Activated CD8-positive, alpha-beta memory T cell treated with anti-CD3 and anti-CD28 coated beads, Interleukin-2, amount 10 ng/mL, durations not matched to agents 7 days and 5 days (primary cell): ENCODE results near the gene BEND7. TPM values are rescaled to one million over a fixed set of nuclear protein-coding genes. Genes with fewer than 3 reads are reported as not detected.
"Not testable (repeated sequence)": the region's sequence is repeated elsewhere in the genome, so short reads cannot be mapped to it uniquely, and the experiment has no call there.

Experiments
- ATAC-seq: fragments of 150-1000 bp; cut with Tn5 transposase; one replicate; pipeline ENCODE4 v1.10.0; 2021; ENCODE audit warnings: moderate library complexity
- CTCF ChIA-PET: fragments of 350-600 bp; sonication (Branson Sonifier 250); formaldehyde crosslinking; loops from one replicate; lab custom pipeline; 2021; ENCODE audit warnings: antibody characterized with exemption; lab: Charles Lee
- DNase-seq: peaks from one replicate; pipeline ENCODE4 v3.0.0-alpha.2; 2020
- H3K27ac Mint-ChIP-seq: one replicate; pipeline ENCODE4 v1.8.0; 2021; ENCODE audit warnings: mild to moderate bottlenecking, mixed read lengths
- H3K27me3 Mint-ChIP-seq: one replicate; pipeline ENCODE4 v1.8.0; 2021; ENCODE audit warnings: mixed read lengths
- H3K36me3 Mint-ChIP-seq: one replicate; pipeline ENCODE4 v1.8.0; 2021; ENCODE audit warnings: mild to moderate bottlenecking, mixed read lengths
- H3K4me1 Mint-ChIP-seq: one replicate; pipeline ENCODE4 v1.8.0; 2021; ENCODE audit warnings: mixed read lengths
- H3K4me3 Mint-ChIP-seq: one replicate; pipeline ENCODE4 v1.8.0; 2021; ENCODE audit warnings: mild to moderate bottlenecking, moderate library complexity, mixed read lengths
- H3K9me3 Mint-ChIP-seq: one replicate; pipeline ENCODE4 v1.8.0; 2022; ENCODE audit warnings: low read depth, mixed read lengths
- total RNA-seq, 2 experiments: library from RNA; stranded (reverse); gene quantifications; one replicate each; pipeline ENCODE4 v1.2.3, GENCODE V29; 2021

BEND7 gene
- total RNA-seq, 2 experiments from 2014 or later, result not detected

GRCh38 chr10:13417459-13418126, 111.2 kb downstream of the BEND7 start:
- ATAC-seq, result no peak
- no peaks in the 10 kb centered on the region for H3K36me3 Mint-ChIP-seq
- no peaks in the 10 kb centered on the region for H3K9me3 Mint-ChIP-seq
- no peak overlapping the region for H3K4me3 Mint-ChIP-seq
- H3K27me3 Mint-ChIP-seq, result no peaks in the 10 kb centered on the region
- CTCF ChIA-PET, result no interaction called here
- no peak overlapping the region for H3K27ac Mint-ChIP-seq
- no peaks in the 10 kb centered on the region for H3K4me1 Mint-ChIP-seq
- DNase-seq, result no peak

GRCh38 chr10:13416760-13417159, 112.1 kb downstream of the BEND7 start:
- Mint-ChIP-seq H3K36me3 (no peaks in the 10 kb centered on the region), H3K27me3 (peaks cover 2% of the 10 kb centered on the region), H3K27ac (no peak overlapping the region), H3K4me1 (no peaks in the 10 kb centered on the region), H3K4me3 (no peak overlapping the region), H3K9me3 (no peaks in the 10 kb centered on the region)
- DNase-seq, result no peak
- CTCF ChIA-PET, result no interaction called here
- ATAC-seq, result no peak

- Mint-ChIP-seq H3K4me3 (no peak overlapping the region), H3K36me3 (no peaks in the 10 kb centered on the region), H3K27me3 (peaks cover 2% of the 10 kb centered on the region), H3K27ac (no peak overlapping the region), H3K4me1 (no peaks in the 10 kb centered on the region), H3K9me3 (no peaks in the 10 kb centered on the region)
- no peak for ATAC-seq
- no peak for DNase-seq
- CTCF ChIA-PET, result interaction anchor here (1.3 kb wide), 1 partner anchor 25 kb away, joined by 3 read pairs; no protein-coding TSS in a partner anchor
These were observed 114.0 kb downstream of the BEND7 start for GRCh38 chr10:13414855-13415254.

GRCh38 chr10:13414137-13414536, 114.7 kb downstream of the BEND7 start:
- H3K4me1 Mint-ChIP-seq, result no peaks in the 10 kb centered on the region
- CTCF ChIA-PET, result no interaction called here
- H3K4me3 Mint-ChIP-seq, result no peak overlapping the region
- H3K27me3 Mint-ChIP-seq, result peaks cover 2% of the 10 kb centered on the region
- no peaks in the 10 kb centered on the region for H3K9me3 Mint-ChIP-seq
- no peak overlapping the region for H3K27ac Mint-ChIP-seq
- no peaks in the 10 kb centered on the region for H3K36me3 Mint-ChIP-seq
- DNase-seq (no peak), ATAC-seq (no peak)

- CTCF ChIA-PET, result no interaction called here
These were observed 115.9 kb downstream of the BEND7 start for GRCh38 chr10:13412894-13413293.

GRCh38 chr10:13404791-13405190, 124.0 kb downstream of the BEND7 start:
- DNase-seq (no peak), ATAC-seq (no peak)
- Mint-ChIP-seq H3K4me3 (no peak overlapping the region), H3K27ac (no peak overlapping the region), H3K27me3 (peaks cover 8% of the 10 kb centered on the region), H3K4me1 (no peaks in the 10 kb centered on the region), H3K9me3 (no peaks in the 10 kb centered on the region), H3K36me3 (no peaks in the 10 kb centered on the region)
- CTCF ChIA-PET, result no interaction called here

More at GRCh38 chr10:13412894-13413293, 115.9 kb downstream of the BEND7 start:
- H3K36me3 Mint-ChIP-seq, result no peaks in the 10 kb centered on the region
- H3K27ac Mint-ChIP-seq, result no peak overlapping the region
- H3K27me3 Mint-ChIP-seq, result peaks cover 2% of the 10 kb centered on the region
- no peaks in the 10 kb centered on the region for H3K4me1 Mint-ChIP-seq
- no peak for ATAC-seq
- no peak for DNase-seq
- no peak overlapping the region for H3K4me3 Mint-ChIP-seq
- no peaks in the 10 kb centered on the region for H3K9me3 Mint-ChIP-seq

GRCh38 chr10:13404305-13404759, 124.5 kb downstream of the BEND7 start:
- Mint-ChIP-seq H3K27ac (no peak overlapping the region), H3K36me3 (no peaks in the 10 kb centered on the region), H3K4me3 (no peak overlapping the region), H3K27me3 (peaks cover 11% of the 10 kb centered on the region), H3K9me3 (no peaks in the 10 kb centered on the region), H3K4me1 (no peaks in the 10 kb centered on the region)
- CTCF ChIA-PET, result no interaction called here
- ATAC-seq, result no peak
- DNase-seq, result no peak

- not testable (repeated sequence) for DNase-seq, H3K4me1 Mint-ChIP-seq, H3K9me3 Mint-ChIP-seq, ATAC-seq, H3K36me3 Mint-ChIP-seq, H3K4me3 Mint-ChIP-seq, H3K27ac Mint-ChIP-seq
- CTCF ChIA-PET, result interaction anchor here (0.7 kb wide), 1 partner anchor 534 kb away, joined by 3 read pairs; no protein-coding TSS in a partner anchor
- H3K27me3 Mint-ChIP-seq, result peaks cover 11% of the 10 kb centered on the region
These were observed 125.4 kb downstream of the BEND7 start for GRCh38 chr10:13403426-13403825.

GRCh38 chr10:13402021-13402420, 126.8 kb downstream of the BEND7 start:
- Mint-ChIP-seq H3K4me3 (no peak overlapping the region), H3K27ac (no peak overlapping the region), H3K9me3 (no peaks in the 10 kb centered on the region), H3K4me1 (no peaks in the 10 kb centered on the region), H3K36me3 (no peaks in the 10 kb centered on the region), H3K27me3 (peaks cover 6% of the 10 kb centered on the region)
- ATAC-seq (no peak), DNase-seq (no peak)
- CTCF ChIA-PET, result no interaction called here

- DNase-seq, result no peak
- Mint-ChIP-seq H3K36me3 (no peaks in the 10 kb centered on the region), H3K27me3 (peaks cover 5% of the 10 kb centered on the region), H3K9me3 (no peaks in the 10 kb centered on the region), H3K27ac (no peak overlapping the region), H3K4me3 (no peak overlapping the region), H3K4me1 (no peaks in the 10 kb centered on the region)
- ATAC-seq, result no peak
- CTCF ChIA-PET, result no interaction called here
These were observed 127.7 kb downstream of the BEND7 start for GRCh38 chr10:13401142-13401541.

- ATAC-seq (no peak), DNase-seq (no peak)
- no peaks in the 10 kb centered on the region for H3K9me3 Mint-ChIP-seq
- H3K4me3 Mint-ChIP-seq, result no peak overlapping the region
- H3K36me3 Mint-ChIP-seq, result no peaks in the 10 kb centered on the region
- H3K27ac Mint-ChIP-seq, result no peak overlapping the region
- CTCF ChIA-PET, result no interaction called here
- no peaks in the 10 kb centered on the region for H3K4me1 Mint-ChIP-seq
- H3K27me3 Mint-ChIP-seq, result peaks cover 5% of the 10 kb centered on the region
These were observed 128.4 kb downstream of the BEND7 start for GRCh38 chr10:13400196-13400965.

- H3K27me3 Mint-ChIP-seq, result peaks cover 5% of the 10 kb centered on the region
- ATAC-seq (no peak), DNase-seq (no peak)
- H3K27ac Mint-ChIP-seq, result no peak overlapping the region
- CTCF ChIA-PET, result no interaction called here
- no peaks in the 10 kb centered on the region for H3K9me3 Mint-ChIP-seq
- no peaks in the 10 kb centered on the region for H3K4me1 Mint-ChIP-seq
- no peaks in the 10 kb centered on the region for H3K36me3 Mint-ChIP-seq
- no peak overlapping the region for H3K4me3 Mint-ChIP-seq
These were observed 129.1 kb downstream of the BEND7 start for GRCh38 chr10:13399752-13400151.

- no peak overlapping the region for H3K27ac Mint-ChIP-seq
These were observed 129.6 kb downstream of the BEND7 start for GRCh38 chr10:13399236-13399635.

GRCh38 chr10:13397052-13397451, 131.8 kb downstream of the BEND7 start:
- no peaks in the 10 kb centered on the region for H3K9me3 Mint-ChIP-seq
- H3K36me3 Mint-ChIP-seq, result no peaks in the 10 kb centered on the region
- peaks cover 14% of the 10 kb centered on the region for H3K27me3 Mint-ChIP-seq
- no peak for ATAC-seq
- no peak overlapping the region for H3K27ac Mint-ChIP-seq
- CTCF ChIA-PET, result no interaction called here
- H3K4me3 Mint-ChIP-seq, result no peak overlapping the region
- DNase-seq, result no peak
- no peaks in the 10 kb centered on the region for H3K4me1 Mint-ChIP-seq

More at GRCh38 chr10:13399236-13399635, 129.6 kb downstream of the BEND7 start:
- peaks cover 5% of the 10 kb centered on the region for H3K27me3 Mint-ChIP-seq
- CTCF ChIA-PET, result interaction anchor here (0.7 kb wide), 1 partner anchor 261 kb away, joined by 3 read pairs; no protein-coding TSS in a partner anchor
- H3K4me3 Mint-ChIP-seq, result no peak overlapping the region
- no peaks in the 10 kb centered on the region for H3K36me3 Mint-ChIP-seq
- H3K4me1 Mint-ChIP-seq, result no peaks in the 10 kb centered on the region
- ATAC-seq (no peak), DNase-seq (no peak)
- H3K9me3 Mint-ChIP-seq, result no peaks in the 10 kb centered on the region
